SK-N-MC (cell line): ENCODE measurements around the gene ZNF474.

Experiments
- EZH2 ChIP-seq: fragments of 200-600 bp; sonication (generic); IDR thresholded peaks from one replicate; pipeline ENCODE4 v1.6.1; 2017; ENCODE audit warnings: antibody characterized with exemption
- FOXP2 ChIP-seq: optimal IDR thresholded peaks from 2 replicates; pipeline ENCODE3; 2011; ENCODE audit warnings: mild to moderate bottlenecking, moderate library complexity; ENCODE audit not compliant: insufficient read depth; ENCODE audit errors: extremely low read length, control extremely low read depth
- POLR2AphosphoS5 ChIP-seq: IDR thresholded peaks from 2 replicates; pipeline ENCODE4 v1.6.1; 2012; ENCODE audit warnings: mild to moderate bottlenecking, low read depth, low read length, borderline replicate concordance

- no peak for TF ChIP-seq POLR2AphosphoS5
- no peak for TF ChIP-seq EZH2
- TF ChIP-seq FOXP2, result no peak
Observed at GRCh38 chr5:122163121-122164069, 34.0 kb downstream of the ZNF474 start.
